Measurements from ENCODE around the gene CTNNA1. TPM values are rescaled to one million over a fixed set of nuclear protein-coding genes. Genes with fewer than 3 reads are reported as not detected.
"Not testable (repeated sequence)": the region's sequence is repeated elsewhere in the genome, so short reads cannot be mapped to it uniquely, and the experiment has no call there.

The CTNNA1 gene
- total RNA-seq, 1 donor from 2014 or later: 495 TPM

- FAIRE-seq (no peak), DNase-seq (ENCODE audit: low read depth) (no peak)
- TF ChIP-seq CTCF (IDR thresholded peaks at IDR 0.05; ENCODE audit: insufficient read depth, low read length, severe bottlenecking): no peak
- Histone ChIP-seq H3K36me3 (ENCODE audit: control insufficient read depth, insufficient read depth, low read length) (peaks cover 3% of the 10 kb centered on the region), H3K4me3 (ENCODE audit: low read depth, low read length) (no peak overlapping the region), H3K27me3 (ENCODE audit: control insufficient read depth, insufficient read depth, low read length) (no peaks in the 10 kb centered on the region)
Measured at GRCh38 chr5:138770291-138770690, 17.1 kb downstream of the CTNNA1 start.

- H3K4me3 ChIP-seq (ENCODE audit: low read depth, low read length): no peak overlapping the region
- no peaks in the 10 kb centered on the region for H3K27me3 ChIP-seq (ENCODE audit: control insufficient read depth, insufficient read depth, low read length)
- DNase-seq (ENCODE audit: low read depth): no peak
- peaks cover 3% of the 10 kb centered on the region for H3K36me3 ChIP-seq (ENCODE audit: control insufficient read depth, insufficient read depth, low read length)
- no peak for FAIRE-seq
- TF ChIP-seq CTCF (IDR thresholded peaks at IDR 0.05; ENCODE audit: insufficient read depth, low read length, severe bottlenecking): no peak
Measured at GRCh38 chr5:138770977-138771376, 17.8 kb downstream of the CTNNA1 start.

- Histone ChIP-seq H3K4me3 (ENCODE audit: low read depth, low read length) (no peak overlapping the region), H3K36me3 (ENCODE audit: control insufficient read depth, insufficient read depth, low read length) (peaks cover 3% of the 10 kb centered on the region), H3K27me3 (ENCODE audit: control insufficient read depth, insufficient read depth, low read length) (no peaks in the 10 kb centered on the region)
- FAIRE-seq (no peak), DNase-seq (ENCODE audit: low read depth) (no peak)
- no peak for TF ChIP-seq CTCF (IDR thresholded peaks at IDR 0.05; ENCODE audit: insufficient read depth, low read length, severe bottlenecking)
Measured at GRCh38 chr5:138772986-138773594, 19.9 kb downstream of the CTNNA1 start.

- not testable (repeated sequence) for H3K36me3 ChIP-seq (ENCODE audit: control insufficient read depth, insufficient read depth, low read length); DNase-seq (ENCODE audit: low read depth); H3K27me3 ChIP-seq (ENCODE audit: control insufficient read depth, insufficient read depth, low read length); FAIRE-seq; H3K4me3 ChIP-seq (ENCODE audit: low read depth, low read length)
Measured at GRCh38 chr5:138773624-138774023, 20.4 kb downstream of the CTNNA1 start.

- no peak for TF ChIP-seq CTCF (IDR thresholded peaks at IDR 0.05; ENCODE audit: insufficient read depth, low read length, severe bottlenecking)
- Histone ChIP-seq H3K4me3 (ENCODE audit: low read depth, low read length) (no peak overlapping the region), H3K27me3 (ENCODE audit: control insufficient read depth, insufficient read depth, low read length) (no peaks in the 10 kb centered on the region), H3K36me3 (ENCODE audit: control insufficient read depth, insufficient read depth, low read length) (peaks cover 3% of the 10 kb centered on the region)
- FAIRE-seq (no peak), DNase-seq (ENCODE audit: low read depth) (no peak)
Measured at GRCh38 chr5:138775034-138775433, 21.8 kb downstream of the CTNNA1 start.

GRCh38 chr5:138778234-138778633 lies 25.0 kb downstream of the CTNNA1 start:
- H3K36me3 ChIP-seq (ENCODE audit: control insufficient read depth, insufficient read depth, low read length): peaks cover 5% of the 10 kb centered on the region
- DNase-seq (ENCODE audit: low read depth) (no peak), FAIRE-seq (no peak)

More at GRCh38 chr5:138778234-138778633, 25.0 kb downstream of the CTNNA1 start:
- Histone ChIP-seq H3K4me3 (ENCODE audit: low read depth, low read length) (no peak overlapping the region), H3K27me3 (ENCODE audit: control insufficient read depth, insufficient read depth, low read length) (no peaks in the 10 kb centered on the region)
- no peak for TF ChIP-seq CTCF (IDR thresholded peaks at IDR 0.05; ENCODE audit: insufficient read depth, low read length, severe bottlenecking)
